Bronchial epithelial cell (primary cell): ENCODE results near the gene CHI3L1. TPM values are rescaled to one million over a fixed set of nuclear protein-coding genes. Genes with fewer than 3 reads are reported as not detected.

Source experiments
- DNase-seq: peaks from one replicate; pipeline ENCODE4 v3.0.0-alpha.2; 2010; ENCODE audit warnings: low read depth
- FAIRE-seq: peaks from 2 replicates; lab custom pipeline; 2011; peaks lifted over from hg19 to GRCh38; lab: Jason Lieb, UNC
- H3K27me3 ChIP-seq: 2 replicates; pipeline ENCODE4 v1.5.1; 2011; ENCODE audit warnings: low read length; ENCODE audit not compliant: control insufficient read depth, insufficient read depth
- H3K36me3 ChIP-seq: 2 replicates; pipeline ENCODE4 v1.5.1; 2011; ENCODE audit warnings: low read length; ENCODE audit not compliant: control insufficient read depth, insufficient read depth
- H3K4me3 ChIP-seq: 2 replicates; pipeline ENCODE4 v1.5.1; 2011; ENCODE audit warnings: mild to moderate bottlenecking, low read depth, low read length, control low read depth
- CTCF ChIP-seq: IDR thresholded peaks from 2 replicates; pipeline ENCODE4 v1.5.1; 2011; ENCODE audit warnings: mild to moderate bottlenecking, moderate library complexity, low read length, control low read depth, inconsistent platforms; ENCODE audit not compliant: insufficient read depth, severe bottlenecking
- total RNA-seq: library from RNA; depleted of rRNA; stranded (reverse); fragments of >200 nt; gene quantifications from 2 replicates; pipeline ENCODE4 v1.2.1, GENCODE V29; 2014

CHI3L1 gene
- total RNA-seq, 1 donor from 2014 or later, result 0.79 TPM

- no peak for TF ChIP-seq CTCF
- no peaks in the 10 kb centered on the region for H3K27me3 ChIP-seq
- FAIRE-seq (no peak), DNase-seq (no peak)
- no peaks in the 10 kb centered on the region for H3K36me3 ChIP-seq
- no peak overlapping the region for H3K4me3 ChIP-seq
Observed at GRCh38 chr1:203153051-203153988, 33.2 kb downstream of the CHI3L1 start.

GRCh38 chr1:203152158-203153034, 34.1 kb downstream of the CHI3L1 start:
- Histone ChIP-seq H3K4me3 (no peak overlapping the region), H3K36me3 (no peaks in the 10 kb centered on the region), H3K27me3 (no peaks in the 10 kb centered on the region)
- FAIRE-seq (no peak), DNase-seq (peak; percentile 73)
- TF ChIP-seq CTCF, result no peak

- DNase-seq, result no peak
- H3K4me3 ChIP-seq, result no peak overlapping the region
- no peak for TF ChIP-seq CTCF
- no peaks in the 10 kb centered on the region for H3K36me3 ChIP-seq
- peak; percentile 18 for FAIRE-seq
- no peaks in the 10 kb centered on the region for H3K27me3 ChIP-seq
Observed at GRCh38 chr1:203151362-203152157, 34.9 kb downstream of the CHI3L1 start.

- FAIRE-seq (no peak), DNase-seq (no peak)
- no peaks in the 10 kb centered on the region for H3K36me3 ChIP-seq
- H3K27me3 ChIP-seq, result no peaks in the 10 kb centered on the region
- no peak overlapping the region for H3K4me3 ChIP-seq
- TF ChIP-seq CTCF, result no peak
Observed at GRCh38 chr1:203150511-203151297, 35.8 kb downstream of the CHI3L1 start.
